GM18505 (cell line): ENCODE measurements around the gene TOM1.

Source experiments
- ATAC-seq: cut with Tn5 transposase; IDR thresholded peaks from one replicate; pipeline ENCODE4 v1.9.1; 2021; ENCODE audit not compliant: unreplicated experiment
- POLR2A ChIP-seq: IDR thresholded peaks from 4 replicates; pipeline ENCODE4 v1.6.1; 2011; ENCODE audit warnings: borderline replicate concordance; ENCODE audit not compliant: insufficient read depth, insufficient read length; ENCODE audit errors: extremely low read depth

The TOM1 gene

DNA sequence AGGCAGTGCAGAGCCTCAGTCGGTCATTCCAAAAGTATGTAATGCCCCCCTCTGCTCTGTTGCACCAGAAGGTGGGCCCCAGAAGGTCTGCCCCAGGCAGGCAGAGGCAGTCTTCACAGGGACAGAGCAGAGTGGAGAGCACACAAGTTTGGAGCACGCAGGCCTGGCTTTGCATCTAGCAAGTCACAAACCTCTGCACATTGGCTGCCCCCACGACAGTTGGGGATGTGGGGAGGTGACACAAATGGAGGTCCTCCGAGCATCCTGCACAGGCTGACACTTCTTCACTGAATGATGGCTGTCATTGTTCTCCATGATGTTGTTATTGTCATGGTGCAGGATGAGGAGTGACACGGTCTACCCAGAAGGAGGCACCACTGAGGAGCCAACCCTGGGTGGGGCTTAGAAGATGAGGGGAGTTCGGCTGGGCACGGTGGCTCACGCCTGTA, 11.9 kb downstream of the TOM1 start:
- no peak for TF ChIP-seq POLR2A
- ATAC-seq: no peak

DNA sequence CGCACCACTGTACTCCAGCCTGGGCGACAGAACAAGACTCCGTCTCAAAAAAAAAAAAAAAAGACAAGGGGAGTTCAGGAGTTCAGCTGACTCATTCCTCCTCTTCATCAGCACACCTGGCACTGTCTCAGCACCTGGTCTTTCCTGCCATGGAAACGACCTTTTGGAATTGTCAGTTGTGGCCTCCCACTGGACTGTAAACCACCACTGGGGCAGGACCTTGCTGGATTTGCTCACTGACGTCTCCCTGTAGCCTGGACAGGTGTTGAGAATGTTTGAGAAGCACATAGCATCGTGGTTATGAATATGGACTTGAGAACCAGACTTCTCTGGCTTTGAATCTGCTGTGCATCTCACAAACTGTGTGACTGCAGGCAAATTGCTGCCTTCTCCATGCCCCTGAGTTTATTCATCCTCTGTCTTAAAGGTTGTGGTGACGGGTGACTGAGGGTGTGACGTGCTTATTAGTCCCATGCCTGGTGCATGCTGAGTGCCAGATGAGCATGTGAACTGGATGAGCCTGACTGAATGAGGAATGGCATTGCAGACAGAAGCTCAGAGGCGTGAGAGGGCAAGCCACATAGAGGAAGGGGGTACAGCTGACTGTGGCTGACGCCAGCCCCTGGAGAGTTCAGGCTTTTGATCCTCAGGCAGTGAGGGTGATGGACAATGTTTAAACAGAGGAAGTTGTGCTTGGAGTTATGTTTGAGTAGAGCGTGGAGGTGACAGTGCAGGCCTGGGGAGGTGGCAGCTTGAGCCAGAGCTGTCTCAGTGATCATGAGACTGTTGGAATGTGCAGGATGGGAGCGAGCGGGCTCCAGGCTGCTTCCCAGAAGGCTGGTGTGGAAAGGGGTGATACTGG, 12.7 kb downstream of the TOM1 start:
- no peak for ATAC-seq
- no peak for TF ChIP-seq POLR2A

GRCh38 chr22:35313311-35314121, 13.8 kb downstream of the TOM1 start:
- ATAC-seq: no peak

GRCh38 chr22:35314161-35314942, 14.7 kb downstream of the TOM1 start:
- no peak for ATAC-seq
- TF ChIP-seq POLR2A: no peak

More at GRCh38 chr22:35313311-35314121, 13.8 kb downstream of the TOM1 start:
- no peak for TF ChIP-seq POLR2A

DNA sequence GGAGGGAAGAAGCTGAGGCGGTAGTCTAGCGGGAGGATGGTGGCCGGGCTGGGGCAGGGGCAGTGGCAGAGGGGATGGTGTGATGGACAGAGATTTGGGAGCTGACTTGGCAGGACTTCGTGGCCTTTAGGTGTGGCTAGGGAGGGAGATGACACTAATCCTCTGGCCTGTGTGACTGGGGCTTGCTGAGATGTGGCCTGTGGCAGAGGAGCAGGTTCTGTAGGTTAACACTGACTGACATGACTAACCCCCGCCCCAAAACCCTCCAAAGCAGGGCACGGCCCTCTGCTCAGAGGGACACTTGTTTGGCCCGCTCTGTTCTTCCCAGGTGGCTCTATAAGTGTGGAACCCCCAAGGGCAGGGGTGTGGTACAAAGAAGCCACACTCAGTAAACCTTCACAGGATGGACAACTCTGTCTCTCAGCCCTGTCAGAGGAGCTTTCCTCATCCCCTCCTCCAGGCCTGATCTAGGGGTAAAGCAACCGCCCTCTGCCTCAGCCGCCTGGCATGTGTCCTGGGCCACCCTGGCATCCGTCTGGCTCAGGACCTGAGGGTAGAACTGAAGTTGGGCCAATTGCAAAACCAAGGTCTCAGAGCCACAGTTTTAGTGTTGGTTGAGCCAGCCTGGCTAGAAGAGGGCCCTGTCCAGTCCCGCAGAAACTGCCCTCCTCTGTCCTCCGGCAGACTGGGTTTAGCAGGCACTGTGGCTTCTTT, 15.6 kb downstream of the TOM1 start:
- no peak for ATAC-seq
- TF ChIP-seq POLR2A: no peak

DNA sequence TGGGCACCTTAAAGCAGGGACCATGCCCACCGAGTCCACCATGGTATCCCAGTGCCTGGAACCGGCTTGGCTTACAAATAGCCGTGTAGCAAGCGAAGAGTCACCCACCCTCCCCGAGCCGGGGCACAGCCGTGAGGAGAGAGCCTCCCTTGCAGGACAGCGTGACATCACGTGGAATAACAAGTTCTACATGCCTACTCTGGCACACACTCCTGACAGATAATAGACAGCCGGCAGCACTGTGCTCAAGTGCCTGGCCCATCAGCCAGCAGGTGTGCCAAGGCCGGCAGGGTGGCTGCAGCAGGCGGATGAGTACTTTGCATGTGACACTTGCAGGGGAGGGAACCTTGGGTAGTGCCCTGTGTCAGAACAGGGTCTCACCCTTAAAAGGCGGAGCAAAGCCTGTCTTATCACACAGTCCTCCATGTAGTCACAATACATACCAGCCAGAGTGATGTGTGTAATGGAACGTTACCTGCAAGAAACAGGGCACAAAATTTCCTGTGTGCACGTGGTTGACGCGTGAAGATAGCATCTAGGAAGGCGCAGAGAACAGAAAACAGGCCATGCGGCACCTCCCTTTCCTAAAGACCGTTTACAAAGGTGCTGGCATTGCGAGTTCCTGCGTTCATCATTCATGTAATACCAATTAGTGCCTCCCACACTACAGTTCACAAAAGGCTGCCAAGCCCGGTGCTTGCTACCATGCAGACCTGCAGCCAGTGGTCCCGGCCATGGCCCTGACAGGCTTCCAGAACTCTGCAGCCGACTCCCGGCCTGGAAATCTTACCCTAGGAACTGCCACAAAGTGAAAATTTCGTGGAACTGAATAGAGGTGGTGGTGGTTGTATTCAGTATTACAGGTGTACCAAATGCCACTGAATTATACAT, 16.4 kb downstream of the TOM1 start:
- no peak for ATAC-seq
- TF ChIP-seq POLR2A: no peak

- TF ChIP-seq POLR2A: no peak
- ATAC-seq: no peak
These were observed 17.1 kb downstream of the TOM1 start for GRCh38 chr22:35316751-35317150.

DNA sequence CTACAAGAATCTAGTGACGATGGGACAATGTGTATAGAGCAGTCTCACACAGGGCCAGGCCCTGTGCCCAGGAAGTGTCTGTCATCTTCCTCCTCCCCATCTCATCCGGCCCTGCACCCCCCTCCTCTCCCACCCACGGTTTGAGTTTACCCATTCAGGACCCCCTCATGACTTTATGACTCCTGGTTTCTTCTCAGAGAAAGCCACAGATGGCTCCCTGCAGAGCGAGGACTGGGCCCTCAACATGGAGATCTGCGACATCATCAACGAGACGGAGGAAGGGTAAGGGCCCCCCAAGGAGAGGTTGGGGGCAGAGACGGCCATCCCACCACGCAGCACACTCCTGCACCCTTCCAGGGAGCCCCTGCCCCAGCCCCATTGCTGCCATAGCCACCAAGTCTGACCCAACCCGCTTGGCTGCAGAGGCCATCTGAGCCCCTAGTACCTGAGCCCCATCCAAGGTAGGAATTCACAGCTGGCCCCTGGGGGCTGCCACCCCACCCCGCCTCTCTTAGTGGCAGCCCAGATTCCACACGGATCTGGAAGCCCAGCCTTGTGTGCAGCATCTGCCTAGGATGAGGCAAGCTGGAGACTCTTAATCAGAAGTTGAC, 18.1 kb downstream of the TOM1 start:
- no peak for ATAC-seq
- TF ChIP-seq POLR2A: no peak

DNA sequence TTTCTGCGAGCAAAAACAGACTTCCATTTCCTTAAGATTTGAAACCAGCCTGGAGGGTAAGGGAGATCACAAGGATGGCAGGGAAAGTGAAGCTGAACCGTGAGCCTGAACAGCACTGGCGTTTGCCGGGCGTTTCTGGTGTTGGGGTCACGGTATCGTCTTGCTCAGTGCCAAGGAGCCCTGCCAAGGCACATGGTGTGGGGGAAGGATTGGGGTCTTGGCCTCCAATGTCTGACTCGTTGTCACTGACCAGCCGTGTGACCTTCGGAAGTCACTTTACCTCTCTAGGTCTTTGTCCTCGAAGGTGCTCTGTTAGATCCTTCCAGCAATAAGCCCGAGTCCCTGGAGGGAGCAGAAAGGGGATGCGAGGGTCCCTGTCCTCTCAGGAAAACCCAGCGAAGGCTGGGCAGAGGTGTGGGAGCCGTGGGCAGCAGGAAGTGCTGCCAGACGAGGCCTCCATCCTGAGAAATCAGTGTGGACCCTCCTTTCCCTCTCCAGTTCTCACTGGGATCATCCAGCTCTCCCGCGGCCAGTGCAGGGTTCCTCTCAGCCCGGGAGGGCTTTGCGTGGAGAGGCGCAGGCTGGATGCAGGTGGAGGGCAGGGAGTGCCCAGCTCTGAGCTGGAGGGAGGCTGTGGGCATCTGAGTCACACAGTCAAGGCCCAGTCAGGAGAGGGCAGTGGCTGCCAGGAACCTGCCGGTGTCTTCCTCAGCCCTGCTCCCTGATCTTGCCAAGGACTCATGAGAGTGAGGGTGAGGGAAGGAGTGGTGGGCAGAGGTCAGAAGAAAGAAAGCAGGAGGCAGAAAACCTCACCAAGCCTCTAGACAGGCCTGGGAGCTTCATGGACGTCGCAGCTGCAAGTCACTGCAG, 18.9 kb downstream of the TOM1 start:
- TF ChIP-seq POLR2A: no peak
- ATAC-seq: no peak

DNA sequence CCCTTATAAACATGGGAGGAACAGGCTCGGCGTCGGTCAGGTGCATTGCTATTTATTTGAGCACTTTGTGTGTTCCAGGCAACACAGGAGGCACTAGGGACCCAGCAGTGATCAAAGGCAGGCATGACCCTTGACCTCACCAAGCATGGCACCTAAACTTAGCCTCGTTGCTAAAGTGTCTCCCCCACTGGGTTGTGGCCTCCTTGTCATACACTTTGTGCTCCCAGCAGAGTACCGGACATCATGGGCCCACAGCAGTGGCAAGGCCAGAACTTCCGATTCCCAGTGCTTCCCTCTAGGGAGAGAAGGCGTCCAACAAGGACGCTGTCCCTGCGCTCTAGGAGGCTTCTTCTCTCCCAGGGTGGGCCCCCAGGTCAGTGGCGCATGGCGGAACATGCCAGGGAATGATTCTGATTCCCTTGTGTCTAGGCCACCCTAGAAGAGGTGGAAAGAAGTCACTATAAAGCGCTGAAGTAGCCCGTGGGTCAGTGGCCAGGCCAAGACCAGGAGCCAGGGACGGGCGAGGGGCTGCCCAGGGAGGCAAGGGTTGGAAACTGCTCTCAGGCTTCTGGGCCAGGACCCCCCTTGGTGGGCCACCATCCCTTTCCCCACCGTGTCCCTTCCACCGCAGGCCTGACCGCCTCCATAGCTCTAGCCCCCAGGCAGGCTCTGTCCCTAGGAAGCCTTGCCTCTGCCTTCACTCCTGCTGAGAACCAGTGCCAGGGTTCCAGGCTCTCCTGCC, 19.7 kb downstream of the TOM1 start:
- no peak for ATAC-seq
- TF ChIP-seq POLR2A: no peak
